SK-N-MC (cell line): ENCODE measurements around the gene CEP131.

ENCODE experiments used
- EZH2 ChIP-seq: fragments of 200-600 bp; sonication (generic); IDR thresholded peaks from one replicate; pipeline ENCODE4 v1.6.1; 2017; ENCODE audit warnings: antibody characterized with exemption
- POLR2AphosphoS5 ChIP-seq: IDR thresholded peaks from 2 replicates; pipeline ENCODE4 v1.6.1; 2012; ENCODE audit warnings: mild to moderate bottlenecking, low read depth, low read length, borderline replicate concordance

GRCh38 chr17:81221842-81222619 lies 734 bp downstream of the CEP131 start:
- TF ChIP-seq POLR2AphosphoS5 (no peak), EZH2 (no peak)
